HepG2 (cell line): Measurements from ENCODE around the gene HMHB1. TPM values are rescaled to one million over a fixed set of nuclear protein-coding genes. Genes with fewer than 3 reads are reported as not detected.

ENCODE experiments used
- ATAC-seq: fragments of 200-7000 bp; cut with Tn5 transposase; 3 replicates; pipeline ENCODE4 v1.9.1; 2020; ENCODE audit warnings: mild to moderate bottlenecking, moderate library complexity
- BruUV-seq: library from RNA; stranded (reverse); fragments of 400-500 nt; replicated peaks from 2 replicates; lab custom pipeline; 2021; lab: Mats Ljungman, UMichigan
- CTCF ChIA-PET: fragments of 300-600 bp; formaldehyde crosslinking; extraction: SDS; loops from one replicate; lab custom pipeline; 2021; ENCODE audit warnings: low total read pairs, inconsistent platforms, low intra/inter-chr PET ratio; lab: Yijun Ruan, JAX
- POLR2A ChIA-PET: fragments of 350-600 bp; sonication (Branson Sonifier 250); formaldehyde crosslinking; loops from one replicate; lab custom pipeline; 2020; ENCODE audit warnings: antibody characterized with exemption, inconsistent platforms; lab: Yijun Ruan, JAX
- DNase-seq: peaks from one replicate; pipeline ENCODE4 v3.0.0-alpha.2; 2015; ENCODE audit warnings: low spot score
- FAIRE-seq: peaks from 3 replicates; lab custom pipeline; 2011; peaks lifted over from hg19 to GRCh38; lab: Jason Lieb, UNC
- H2AFZ ChIP-seq: one replicate; pipeline ENCODE4 v1.6.1; 2011; ENCODE audit warnings: low read length, inconsistent platforms
- H3K27ac ChIP-seq: fragments of 300-600 bp; 3 replicates; pipeline ENCODE4 v1.8.0; 2011; ENCODE audit warnings: mixed run types, mild to moderate bottlenecking, mixed read lengths, low read length, inconsistent platforms; ENCODE audit not compliant: insufficient read depth; ENCODE audit errors: extremely low read length
- H3K27me3 ChIP-seq, 2 experiments: fragments of 200-600 bp in 1 of 2; 2 replicates in 1 of 2; 3 replicates in 1 of 2; pipeline versions ENCODE4 v1.6.0 to v1.8.0; 2011; ENCODE audit warnings: low read length in 2 of 2, mild to moderate bottlenecking in 2 of 2, moderate library complexity in 2 of 2, inconsistent platforms in 1 of 2; ENCODE audit not compliant: insufficient read depth in 2 of 2, control insufficient read depth in 1 of 2
- H3K36me3 ChIP-seq, 2 experiments: fragments of 200-600 bp in 1 of 2; replicated peaks in 1 of 2; 2 replicates in 1 of 2; 3 replicates in 1 of 2; pipeline versions ENCODE4 v1.5.1 to v1.8.0; 2011; ENCODE audit warnings: low read length in 2 of 2, inconsistent platforms in 1 of 2; ENCODE audit not compliant: insufficient read depth in 2 of 2, control insufficient read depth in 1 of 2
- H3K4me1 ChIP-seq: 2 replicates; pipeline ENCODE4 v1.5.1; 2012; ENCODE audit warnings: low read length, inconsistent platforms; ENCODE audit not compliant: insufficient read depth
- H3K4me2 ChIP-seq: 2 replicates; pipeline ENCODE4 v1.6.0; 2011; ENCODE audit warnings: low read depth, low read length, inconsistent platforms
- H3K4me3 ChIP-seq, 3 experiments: fragments of 200-600 bp in 1 of 3; sonication (generic), shearing (Covaris generic) in 1 of 3; replicated peaks in 1 of 3; 2 replicates each; pipeline ENCODE4 v1.5.1; 2011 to 2016; ENCODE audit warnings: low read length in 3 of 3, inconsistent platforms in 2 of 3, low read depth in 2 of 3, mild to moderate bottlenecking in 2 of 3, control low read depth in 1 of 3, mixed read lengths in 1 of 3; ENCODE audit not compliant: insufficient read depth in 1 of 3
- H3K79me2 ChIP-seq: one replicate; pipeline ENCODE4 v1.6.1; 2011; ENCODE audit warnings: low read length, inconsistent platforms; ENCODE audit not compliant: insufficient read depth
- H3K9ac ChIP-seq: 2 replicates; pipeline ENCODE4 v1.6.0; 2011; ENCODE audit warnings: mild to moderate bottlenecking, low read depth, low read length, inconsistent platforms; ENCODE audit not compliant: insufficient read depth
- H3K9me3 ChIP-seq: 2 replicates; pipeline ENCODE4 v1.5.1; 2012; ENCODE audit warnings: mild to moderate bottlenecking, low read length
- H4K20me1 ChIP-seq: 2 replicates; pipeline ENCODE4 v1.6.0; 2011; ENCODE audit warnings: inconsistent platforms, mild to moderate bottlenecking, low read length, moderate library complexity; ENCODE audit not compliant: insufficient read depth
- MLLT10 ChIP-seq: sonication (generic); formaldehyde crosslinking; IDR thresholded peaks from 2 replicates; pipeline ENCODE4 v1.4.0; 2020; ENCODE audit warnings: missing genetic modification reagents
- NFKB2 ChIP-seq: sonication (generic); formaldehyde crosslinking; IDR thresholded peaks from 2 replicates; pipeline ENCODE4 v1.4.0; 2020; ENCODE audit warnings: missing genetic modification reagents, borderline replicate concordance
- ZNF160 ChIP-seq: sonication (generic); formaldehyde crosslinking; IDR thresholded peaks from 2 replicates; pipeline ENCODE4 v1.8.0; 2022; ENCODE audit warnings: mild to moderate bottlenecking, inconsistent platforms, missing genetic modification reagents
- ZNF350 ChIP-seq: sonication (generic); formaldehyde crosslinking; IDR thresholded peaks from 2 replicates; pipeline ENCODE4 v1.4.0; 2020; ENCODE audit warnings: mild to moderate bottlenecking, low read depth, missing genetic modification reagents, borderline replicate concordance
- ZNF614 ChIP-seq: IDR thresholded peaks from 2 replicates; pipeline ENCODE4 v1.6.1; 2018; ENCODE audit warnings: missing biosample characterization, missing genetic modification reagents, inconsistent platforms, borderline replicate concordance
- WGBS: methylation state at CpG from one replicate; pipeline ENCODE4 v1.1.6; 2017; ENCODE audit warnings: low lambda C conversion rate; 5-methylcytosine and 5-hydroxymethylcytosine counted together
- in situ Hi-C: cut with HindIII; loops from 2 replicates; pipeline ENCODE4 v1.10.0; 2017; ENCODE audit warnings: low pct_unique_long_range_greater_than_20kb; ENCODE audit not compliant: extremely low pct_ligation_motif_present
- intact Hi-C: fragments of 100-400 bp; cut with micrococcal nuclease; formaldehyde crosslinking; loops from one replicate; pipeline ENCODE4 v1.10.0; 2022; ENCODE audit not compliant: unreplicated experiment
- polyA plus RNA-seq, 8 experiments: library from polyadenylated mRNA; depleted of rRNA in 3 of 8; stranded (reverse) in 7 of 8; unstranded in 1 of 8; fragments of >200 nt; fragmentation: Illumina TruSeq in 4 of 8; extraction: Trizol in 4 of 8; gene quantifications; 2 replicates each; pipeline versions ENCODE4 v1.2.1 to v1.2.3, GENCODE V29; 2011 to 2016; ENCODE audit warnings: low read depth in 4 of 8, missing spikeins in 1 of 8, mixed read lengths in 1 of 8; ENCODE audit not compliant: insufficient read depth in 1 of 8
- total RNA-seq, 5 experiments: library from RNA; depleted of rRNA; stranded (reverse); fragments of >200 nt; fragmentation: Illumina TruSeq; extraction: Trizol; gene quantifications; 2 replicates each; pipeline ENCODE4 v1.2.3, GENCODE V29; 2016; ENCODE audit warnings: low read depth in 1 of 5
- TF ChIP-seq, protein P1 (sequence below): sonication (generic); formaldehyde crosslinking; IDR thresholded peaks from 2 replicates; pipeline ENCODE4 v1.8.1; 2022; ENCODE audit warnings: low read depth, mild to moderate bottlenecking, missing genetic modification reagents

Gene HMHB1
- total and polyA plus RNA-seq, 2 of the 13 experiments (the other 11 are each of a cell fraction or from before 2014, with no cell fraction given) = not detected

DNA sequence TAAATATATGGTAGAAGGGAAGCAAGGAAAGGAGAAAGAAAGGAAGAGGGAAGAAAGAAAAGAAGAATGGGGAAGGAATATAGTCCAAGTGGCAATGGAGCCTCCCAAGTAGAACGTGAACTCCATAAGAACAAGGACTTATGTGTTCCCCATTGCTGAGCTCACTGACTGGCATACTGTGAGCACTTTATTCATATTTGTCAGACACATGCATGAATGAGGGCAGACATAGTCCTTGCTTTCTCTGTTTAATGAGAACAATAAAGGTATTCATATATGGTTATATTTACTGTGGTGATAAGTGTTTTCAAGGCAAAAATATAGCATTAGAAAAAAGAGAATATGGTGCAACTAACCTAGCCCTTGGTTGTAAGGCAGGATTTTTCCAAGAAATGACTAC, 23.6 kb upstream of the HMHB1 start:
- in situ Hi-C loops (no loop called here), intact Hi-C loops (no loop called here)
- no TSS peak for BruUV-seq
- no peak overlapping the region for H3K4me3 ChIP-seq
- H3K27me3 ChIP-seq = peaks cover 0 to 2% of the 10 kb centered on the region in 2 experiments; a peak in 1 of 5 replicates
- H3K4me1 ChIP-seq = no peaks in the 10 kb centered on the region
- ChIA-PET CTCF (no interaction called here), POLR2A (no interaction called here)
- no peak overlapping the region for H3K27ac ChIP-seq
- no peak overlapping the region for H3K9ac ChIP-seq
- H4K20me1 ChIP-seq = no peaks in the 10 kb centered on the region
- 8% methylated on average over 1 of the region's 1 CpG for WGBS
- DNase-seq (no peak), ATAC-seq (no peak), FAIRE-seq (no peak)
- no peaks in the 10 kb centered on the region for H3K9me3 ChIP-seq
- H3K36me3 ChIP-seq = no peaks in the 10 kb centered on the region
- no peak overlapping the region for H2AFZ ChIP-seq
- TF ChIP-seq ZNF614 (no peak), ZNF350 (CRISPR knock-in tag) (no peak)
- TF ChIP-seq, protein P1, sequence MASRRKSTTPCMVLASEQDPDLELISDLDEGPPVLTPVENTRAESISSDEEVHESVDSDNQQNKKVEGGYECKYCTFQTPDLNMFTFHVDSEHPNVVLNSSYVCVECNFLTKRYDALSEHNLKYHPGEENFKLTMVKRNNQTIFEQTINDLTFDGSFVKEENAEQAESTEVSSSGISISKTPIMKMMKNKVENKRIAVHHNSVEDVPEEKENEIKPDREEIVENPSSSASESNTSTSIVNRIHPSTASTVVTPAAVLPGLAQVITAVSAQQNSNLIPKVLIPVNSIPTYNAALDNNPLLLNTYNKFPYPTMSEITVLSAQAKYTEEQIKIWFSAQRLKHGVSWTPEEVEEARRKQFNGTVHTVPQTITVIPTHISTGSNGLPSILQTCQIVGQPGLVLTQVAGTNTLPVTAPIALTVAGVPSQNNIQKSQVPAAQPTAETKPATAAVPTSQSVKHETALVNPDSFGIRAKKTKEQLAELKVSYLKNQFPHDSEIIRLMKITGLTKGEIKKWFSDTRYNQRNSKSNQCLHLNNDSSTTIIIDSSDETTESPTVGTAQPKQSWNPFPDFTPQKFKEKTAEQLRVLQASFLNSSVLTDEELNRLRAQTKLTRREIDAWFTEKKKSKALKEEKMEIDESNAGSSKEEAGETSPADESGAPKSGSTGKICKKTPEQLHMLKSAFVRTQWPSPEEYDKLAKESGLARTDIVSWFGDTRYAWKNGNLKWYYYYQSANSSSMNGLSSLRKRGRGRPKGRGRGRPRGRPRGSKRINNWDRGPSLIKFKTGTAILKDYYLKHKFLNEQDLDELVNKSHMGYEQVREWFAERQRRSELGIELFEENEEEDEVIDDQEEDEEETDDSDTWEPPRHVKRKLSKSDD (CRISPR knock-in tag) = no peak
- no peak overlapping the region for H3K4me2 ChIP-seq
- no peaks in the 10 kb centered on the region for H3K79me2 ChIP-seq

DNA sequence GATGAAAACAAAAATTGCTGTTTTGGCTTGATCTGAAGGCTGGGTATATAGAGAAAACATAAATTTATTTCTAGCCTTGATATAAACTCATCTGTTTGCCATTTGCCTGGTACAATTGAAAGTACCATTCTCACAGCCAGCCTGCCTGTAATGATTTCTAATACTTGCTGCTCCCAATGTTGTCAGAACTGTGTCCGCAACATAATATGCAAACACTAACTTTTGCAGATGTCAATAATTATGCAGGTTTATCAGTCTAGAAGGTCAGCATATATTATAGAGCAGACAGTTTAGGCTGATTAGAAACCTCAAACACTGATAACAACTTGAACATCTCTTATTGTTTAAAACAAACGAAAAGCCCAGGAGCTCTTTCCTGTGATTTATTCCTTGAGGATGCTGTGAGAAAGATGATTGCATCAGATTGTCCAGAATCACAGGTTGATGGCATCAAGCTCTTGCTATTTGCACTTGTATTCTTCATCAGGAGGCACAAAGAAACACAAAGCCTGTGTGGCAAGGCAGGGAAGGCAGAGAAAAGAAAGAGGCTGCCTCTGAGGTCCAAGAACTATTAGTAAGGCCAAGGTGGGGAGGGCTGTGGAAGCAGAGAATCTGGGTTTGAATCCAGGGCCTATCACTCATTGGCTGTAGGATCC, 21.4 kb upstream of the HMHB1 start:
- intact Hi-C loops (no loop called here), in situ Hi-C loops (no loop called here)
- POLR2A ChIA-PET = no interaction called here
- Histone ChIP-seq H3K4me3 (no peak overlapping the region), H3K9me3 (no peaks in the 10 kb centered on the region), H3K4me1 (no peaks in the 10 kb centered on the region), H3K36me3 (no peaks in the 10 kb centered on the region), H4K20me1 (no peaks in the 10 kb centered on the region), H3K4me2 (no peak overlapping the region), H2AFZ (no peak overlapping the region), H3K27me3 (peaks cover 0 to 2% of the 10 kb centered on the region in 2 experiments; a peak in 1 of 5 replicates), H3K9ac (no peak overlapping the region), H3K27ac (no peak overlapping the region), H3K79me2 (no peaks in the 10 kb centered on the region)
- WGBS = 42% methylated on average over 2 of the region's 2 CpGs
- FAIRE-seq = no peak
- no TSS peak for BruUV-seq
- ATAC-seq = no peak
- no peak for TF ChIP-seq NFKB2 (CRISPR knock-in tag)
- TF ChIP-seq ZNF160 (CRISPR knock-in tag) = no peak
- no peak for TF ChIP-seq MLLT10 (CRISPR knock-in tag)
- no peak for DNase-seq
- CTCF ChIA-PET = no interaction called here
